Panc1 (cell line): Measurements from ENCODE around the gene ZNF579.

Experiments used
- POLR2AphosphoS5 ChIP-seq: IDR thresholded peaks from 2 replicates; pipeline ENCODE4 v1.6.1; 2012; ENCODE audit warnings: mild to moderate bottlenecking, low read depth, low read length, moderate library complexity
- TF ChIP-seq, protein P1 (sequence below): fragments of 450-650 bp; IDR thresholded peaks from 2 replicates; pipeline ENCODE4 v1.5.1; 2017; ENCODE audit warnings: mild to moderate bottlenecking

DNA sequence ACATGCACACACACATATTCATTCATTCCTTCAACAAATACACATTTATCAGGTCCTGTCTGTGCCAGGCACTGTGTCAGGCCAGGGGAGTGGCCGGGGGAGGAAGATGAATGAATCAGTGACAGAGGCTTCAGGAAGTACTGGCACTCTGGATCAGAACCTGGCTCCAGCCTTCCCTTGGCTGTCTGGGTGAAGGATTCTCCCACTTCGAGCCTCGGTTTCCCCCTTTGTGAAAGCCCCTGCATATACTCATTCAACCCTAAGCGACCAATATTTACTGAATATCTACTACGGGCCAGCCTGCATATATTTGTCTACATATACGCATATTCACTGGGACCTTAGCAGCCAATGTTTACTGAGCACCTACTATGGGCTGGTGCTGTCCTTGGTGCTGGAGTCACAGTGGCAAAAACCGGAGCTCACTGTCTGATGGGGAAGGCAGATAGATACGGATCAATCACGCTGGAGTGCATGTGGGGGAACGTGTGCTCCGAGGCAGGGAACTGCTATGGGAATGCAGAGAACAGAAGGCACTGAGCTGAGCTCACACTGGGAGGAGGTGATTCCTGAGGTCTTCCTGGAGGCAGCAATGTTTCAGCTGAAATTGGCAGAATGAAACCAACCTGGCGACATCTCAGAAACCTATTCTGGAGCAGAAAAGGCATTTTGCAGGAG is 636 bp upstream of the ZNF579 start:
- TF ChIP-seq, protein P1, sequence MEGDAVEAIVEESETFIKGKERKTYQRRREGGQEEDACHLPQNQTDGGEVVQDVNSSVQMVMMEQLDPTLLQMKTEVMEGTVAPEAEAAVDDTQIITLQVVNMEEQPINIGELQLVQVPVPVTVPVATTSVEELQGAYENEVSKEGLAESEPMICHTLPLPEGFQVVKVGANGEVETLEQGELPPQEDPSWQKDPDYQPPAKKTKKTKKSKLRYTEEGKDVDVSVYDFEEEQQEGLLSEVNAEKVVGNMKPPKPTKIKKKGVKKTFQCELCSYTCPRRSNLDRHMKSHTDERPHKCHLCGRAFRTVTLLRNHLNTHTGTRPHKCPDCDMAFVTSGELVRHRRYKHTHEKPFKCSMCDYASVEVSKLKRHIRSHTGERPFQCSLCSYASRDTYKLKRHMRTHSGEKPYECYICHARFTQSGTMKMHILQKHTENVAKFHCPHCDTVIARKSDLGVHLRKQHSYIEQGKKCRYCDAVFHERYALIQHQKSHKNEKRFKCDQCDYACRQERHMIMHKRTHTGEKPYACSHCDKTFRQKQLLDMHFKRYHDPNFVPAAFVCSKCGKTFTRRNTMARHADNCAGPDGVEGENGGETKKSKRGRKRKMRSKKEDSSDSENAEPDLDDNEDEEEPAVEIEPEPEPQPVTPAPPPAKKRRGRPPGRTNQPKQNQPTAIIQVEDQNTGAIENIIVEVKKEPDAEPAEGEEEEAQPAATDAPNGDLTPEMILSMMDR: no peak
- TF ChIP-seq POLR2AphosphoS5: no peak; the same call in 1 of the 2 replicates
